GM18499 (cell line): ENCODE data around the gene ATXN3L.

Source experiments
- ATAC-seq: cut with Tn5 transposase; IDR thresholded peaks from one replicate; pipeline ENCODE4 v1.9.1; 2021; ENCODE audit warnings: moderate number of reproducible peaks; ENCODE audit not compliant: insufficient read depth, unreplicated experiment

ATXN3L gene

GRCh38 chrX:13319953-13320352, at the start of gene ATXN3L:
Gene ATXN3L, minus strand, starts transcription at chrX:13320053. Its CDS starts 119 bp downstream, at chrX:13319934.
- no peak for ATAC-seq

- ATAC-seq: no peak
These were observed 49.6 kb upstream of the ATXN3L start for GRCh38 chrX:13369256-13370030.

- ATAC-seq: no peak
These were observed 48.1 kb upstream of the ATXN3L start for GRCh38 chrX:13367950-13368349.

GRCh38 chrX:13366698-13367097, 46.8 kb upstream of the ATXN3L start:
- ATAC-seq: no peak

GRCh38 chrX:13365161-13365560, 45.3 kb upstream of the ATXN3L start:
- no peak for ATAC-seq

GRCh38 chrX:13364230-13364857, 44.5 kb upstream of the ATXN3L start:
- ATAC-seq: no peak

GRCh38 chrX:13360146-13360545, 40.3 kb upstream of the ATXN3L start:
- no peak for ATAC-seq

- no peak for ATAC-seq
These were observed 38.1 kb upstream of the ATXN3L start for GRCh38 chrX:13357925-13358324.

- ATAC-seq: no peak
These were observed 26.8 kb upstream of the ATXN3L start for GRCh38 chrX:13346646-13347045.

- ATAC-seq: no peak
These were observed 25.6 kb upstream of the ATXN3L start for GRCh38 chrX:13345438-13345837.

- ATAC-seq: no peak
These were observed 25.2 kb upstream of the ATXN3L start for GRCh38 chrX:13345037-13345436.

- no peak for ATAC-seq
These were observed 21.7 kb upstream of the ATXN3L start for GRCh38 chrX:13341491-13342101.

- no peak for ATAC-seq
These were observed 20.4 kb upstream of the ATXN3L start for GRCh38 chrX:13340182-13340791.

GRCh38 chrX:13339607-13340006, 19.8 kb upstream of the ATXN3L start:
- ATAC-seq: no peak

GRCh38 chrX:13338996-13339515, 19.2 kb upstream of the ATXN3L start:
- ATAC-seq: no peak

- ATAC-seq: no peak
These were observed 14.6 kb upstream of the ATXN3L start for GRCh38 chrX:13334491-13334890.

GRCh38 chrX:13330446-13330845, 10.6 kb upstream of the ATXN3L start:
- ATAC-seq: no peak

GRCh38 chrX:13327666-13328065, 7.8 kb upstream of the ATXN3L start:
- no peak for ATAC-seq

GRCh38 chrX:13323241-13323640, 3.4 kb upstream of the ATXN3L start:
- no peak for ATAC-seq

GRCh38 chrX:13317366-13317765, 2.5 kb downstream of the ATXN3L start:
- ATAC-seq: no peak

- no peak for ATAC-seq
These were observed 8.3 kb downstream of the ATXN3L start for GRCh38 chrX:13311560-13311959.
